HepG2 (cell line): Measurements from ENCODE around the gene AKAP14. TPM values are rescaled to one million over a fixed set of nuclear protein-coding genes. Genes with fewer than 3 reads are reported as not detected.

ENCODE experiments used
- AKAP8 ChIP-seq: sonication (generic); formaldehyde crosslinking; IDR thresholded peaks from 2 replicates; pipeline ENCODE4 v1.5.1; 2020; ENCODE audit warnings: mild to moderate bottlenecking, missing genetic modification reagents
- BCLAF1 ChIP-seq: fragments of 450-650 bp; IDR thresholded peaks from 2 replicates; pipeline ENCODE4 v1.6.1; 2017; ENCODE audit warnings: mild to moderate bottlenecking
- CREB3 ChIP-seq: sonication (generic); formaldehyde crosslinking; IDR thresholded peaks from 2 replicates; pipeline ENCODE4 v1.5.0; 2020; ENCODE audit warnings: missing genetic modification reagents
- ELF4 ChIP-seq: sonication (generic); formaldehyde crosslinking; IDR thresholded peaks from 2 replicates; pipeline ENCODE4 v1.5.0; 2020; ENCODE audit warnings: missing genetic modification reagents, mild to moderate bottlenecking, moderate library complexity, borderline replicate concordance
- FOXA3 ChIP-seq: IDR thresholded peaks from 2 replicates; pipeline ENCODE4 v1.6.1; 2016; ENCODE audit warnings: missing genetic modification reagents, missing compliant biosample characterization
- GLMP ChIP-seq: sonication (generic); formaldehyde crosslinking; IDR thresholded peaks from 2 replicates; pipeline ENCODE4 v1.9.0; 2021; ENCODE audit warnings: missing genetic modification reagents, mild to moderate bottlenecking, borderline replicate concordance
- GPN1 ChIP-seq: sonication (generic); formaldehyde crosslinking; IDR thresholded peaks from 2 replicates; pipeline ENCODE4 v1.5.1; 2020; ENCODE audit warnings: missing genetic modification reagents, borderline replicate concordance
- HNRNPLL ChIP-seq: fragments of 200-400 bp; formaldehyde crosslinking; IDR thresholded peaks from 2 replicates; pipeline ENCODE4 v1.6.1; 2017; ENCODE audit warnings: mild to moderate bottlenecking, low read depth, low read length; ENCODE audit not compliant: poor library complexity, severe bottlenecking
- ISL2 ChIP-seq: sonication (generic); formaldehyde crosslinking; IDR thresholded peaks from 2 replicates; pipeline ENCODE4 v1.5.0; 2020; ENCODE audit warnings: missing genetic modification reagents
- MED13 ChIP-seq: sonication (generic); formaldehyde crosslinking; IDR thresholded peaks from 2 replicates; pipeline ENCODE4 v1.5.0; 2020; ENCODE audit warnings: missing genetic modification reagents
- NFE2 ChIP-seq: sonication (generic); formaldehyde crosslinking; IDR thresholded peaks from 2 replicates; pipeline ENCODE4 v1.4.0; 2020; ENCODE audit warnings: missing genetic modification reagents
- PPARG ChIP-seq: conservative IDR thresholded peaks from 2 replicates; pipeline ENCODE4 v1.6.1; 2016; ENCODE audit warnings: missing biosample characterization, missing genetic modification reagents
- REXO4 ChIP-seq: sonication (generic); formaldehyde crosslinking; IDR thresholded peaks from 2 replicates; pipeline ENCODE4 v1.8.0; 2022; ENCODE audit warnings: missing genetic modification reagents, mild to moderate bottlenecking, borderline replicate concordance
- TARDBP ChIP-seq: sonication (generic); formaldehyde crosslinking; IDR thresholded peaks from 2 replicates; pipeline ENCODE4 v1.8.0; 2022; ENCODE audit warnings: mild to moderate bottlenecking, missing genetic modification reagents
- TEAD2 ChIP-seq: sonication (generic); formaldehyde crosslinking; IDR thresholded peaks from 2 replicates; pipeline ENCODE4 v1.9.0; 2021; ENCODE audit warnings: missing genetic modification reagents
- ZKSCAN8 ChIP-seq: IDR thresholded peaks from 2 replicates; pipeline ENCODE4 v1.6.1; 2016; ENCODE audit warnings: borderline replicate concordance, missing genetic modification reagents, missing compliant biosample characterization
- ZNF18 ChIP-seq: sonication (generic); formaldehyde crosslinking; IDR thresholded peaks from 2 replicates; pipeline ENCODE4 v1.8.0; 2022; ENCODE audit warnings: mild to moderate bottlenecking, missing genetic modification reagents; ENCODE audit not compliant: insufficient replicate concordance
- ZNF20 ChIP-seq: sonication (generic); formaldehyde crosslinking; IDR thresholded peaks from 2 replicates; pipeline ENCODE4 v1.4.0; 2020; ENCODE audit warnings: mild to moderate bottlenecking, moderate library complexity, missing genetic modification reagents
- ZNF704 ChIP-seq: sonication (generic); formaldehyde crosslinking; IDR thresholded peaks from 2 replicates; pipeline ENCODE4 v1.8.1; 2023; ENCODE audit warnings: mild to moderate bottlenecking, inconsistent platforms, moderate library complexity, missing genetic modification reagents, borderline replicate concordance
- ZNF780A ChIP-seq: sonication (generic); formaldehyde crosslinking; IDR thresholded peaks from 2 replicates; pipeline ENCODE4 v1.8.0; 2022; ENCODE audit warnings: mild to moderate bottlenecking, missing genetic modification reagents, moderate library complexity
- polyA plus RNA-seq, 8 experiments: library from polyadenylated mRNA; depleted of rRNA in 3 of 8; stranded (reverse) in 7 of 8; unstranded in 1 of 8; fragments of >200 nt; fragmentation: Illumina TruSeq in 4 of 8; extraction: Trizol in 4 of 8; gene quantifications; 2 replicates each; pipeline versions ENCODE4 v1.2.1 to v1.2.3, GENCODE V29; 2011 to 2016; ENCODE audit warnings: low read depth in 4 of 8, missing spikeins in 1 of 8, mixed read lengths in 1 of 8; ENCODE audit not compliant: insufficient read depth in 1 of 8
- total RNA-seq, 5 experiments: library from RNA; depleted of rRNA; stranded (reverse); fragments of >200 nt; fragmentation: Illumina TruSeq; extraction: Trizol; gene quantifications; 2 replicates each; pipeline ENCODE4 v1.2.3, GENCODE V29; 2016; ENCODE audit warnings: low read depth in 1 of 5

AKAP14 gene
- total and polyA plus RNA-seq, 2 of the 13 experiments (the other 11 are each of a cell fraction or from before 2014, with no cell fraction given), result 0.20 to 1.7 TPM

GRCh38 chrX:119943185-119943988, 47.7 kb downstream of the AKAP14 start, which contains the start of gene NKAP (continued):
- TF ChIP-seq ZNF704 (CRISPR knock-in tag) (no peak), GLMP (CRISPR knock-in tag) (no peak), AKAP8 (CRISPR knock-in tag) (no peak), CREB3 (CRISPR knock-in tag) (no peak), ZNF780A (no peak), ISL2 (0 out of 2 replicates have a peak, but pooled peaks have one; percentile 31), ELF4 (CRISPR knock-in tag) (no peak), REXO4 (no peak), HNRNPLL (no peak), MED13 (no peak), GPN1 (no peak), BCLAF1 (no peak), ZNF18 (CRISPR knock-in tag) (peak; percentile 70), FOXA3 (CRISPR knock-in tag) (peak; percentile 96), PPARG (CRISPR knock-in tag) (peak; percentile 68), TEAD2 (CRISPR knock-in tag) (no peak), NFE2 (CRISPR knock-in tag) (no peak), TARDBP (peak; percentile 46; the same call in 1 of the 2 replicates), ZNF20 (CRISPR knock-in tag) (no peak), ZKSCAN8 (CRISPR knock-in tag) (no peak)
